ENCODE results near the gene ING3.

DNA sequence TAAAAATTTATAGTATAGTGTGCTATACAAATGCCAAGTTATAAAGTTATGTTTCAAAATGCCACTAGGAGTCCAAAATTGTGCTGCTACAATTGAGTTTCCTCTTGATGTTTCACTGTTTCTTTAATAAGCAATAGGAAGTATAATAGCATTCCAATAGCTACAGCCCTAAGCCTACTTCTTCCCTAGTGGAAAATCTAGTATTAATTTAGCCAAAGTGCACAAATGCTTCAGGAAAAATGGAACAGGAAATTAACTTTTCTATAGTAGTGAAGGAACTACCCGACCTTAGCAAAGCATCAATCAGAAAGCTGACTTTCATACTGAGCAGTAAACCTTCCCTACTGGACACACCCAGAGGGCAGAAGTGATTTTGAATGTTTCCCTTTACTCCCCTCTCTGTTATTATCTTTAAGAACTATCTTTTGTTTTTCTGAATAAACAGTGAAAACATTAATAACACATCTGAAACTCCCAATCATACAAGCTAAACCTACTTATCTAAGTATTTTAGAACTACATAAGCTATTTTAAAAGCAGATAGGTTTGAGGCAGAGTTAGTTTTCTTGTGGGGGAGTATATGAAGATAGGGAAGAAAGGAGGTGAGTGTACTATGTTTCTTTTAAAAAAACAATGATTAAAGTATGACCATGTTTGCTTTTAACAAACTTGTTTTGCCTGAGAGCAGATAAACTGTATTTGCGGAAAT lies 51.6 kb downstream of the ING3 start:
- no peak for TF ChIP-seq REST (IDR thresholded peaks at IDR 0.05; ENCODE audit: insufficient replicate concordance, low read depth)
- TF ChIP-seq CTCF (IDR thresholded peaks at IDR 0.05; ENCODE audit: insufficient read depth, low read length): no peak
